Sigmoid colon (tissue), 4 donors: ENCODE measurements around the gene GAB2.

Experiments used
- POLR2A ChIP-seq, 2 donors: fragments of 450-650 bp; IDR thresholded peaks; one replicate each; pipeline ENCODE4 v1.6.1; 2016; ENCODE audit warnings: antibody characterized with exemption in 2 of 2, mild to moderate bottlenecking in 2 of 2, moderate library complexity in 2 of 2
- POLR2AphosphoS5 ChIP-seq, 4 donors: sonication (generic); formaldehyde crosslinking; IDR thresholded peaks; one replicate each; pipeline ENCODE4 v1.6.1; 2017; ENCODE audit warnings: antibody characterized with exemption in 4 of 4
- TF ChIP-seq, protein P1 (sequence below), 4 experiments: fragments of 450-650 bp in 3 of 4; fragments of 200-600 bp in 1 of 4; IDR thresholded peaks; one replicate each; pipeline ENCODE4 v1.5.1; 2016 to 2019; ENCODE audit warnings: antibody characterized with exemption in 4 of 4, mild to moderate bottlenecking in 3 of 4, moderate library complexity in 2 of 4

DNA sequence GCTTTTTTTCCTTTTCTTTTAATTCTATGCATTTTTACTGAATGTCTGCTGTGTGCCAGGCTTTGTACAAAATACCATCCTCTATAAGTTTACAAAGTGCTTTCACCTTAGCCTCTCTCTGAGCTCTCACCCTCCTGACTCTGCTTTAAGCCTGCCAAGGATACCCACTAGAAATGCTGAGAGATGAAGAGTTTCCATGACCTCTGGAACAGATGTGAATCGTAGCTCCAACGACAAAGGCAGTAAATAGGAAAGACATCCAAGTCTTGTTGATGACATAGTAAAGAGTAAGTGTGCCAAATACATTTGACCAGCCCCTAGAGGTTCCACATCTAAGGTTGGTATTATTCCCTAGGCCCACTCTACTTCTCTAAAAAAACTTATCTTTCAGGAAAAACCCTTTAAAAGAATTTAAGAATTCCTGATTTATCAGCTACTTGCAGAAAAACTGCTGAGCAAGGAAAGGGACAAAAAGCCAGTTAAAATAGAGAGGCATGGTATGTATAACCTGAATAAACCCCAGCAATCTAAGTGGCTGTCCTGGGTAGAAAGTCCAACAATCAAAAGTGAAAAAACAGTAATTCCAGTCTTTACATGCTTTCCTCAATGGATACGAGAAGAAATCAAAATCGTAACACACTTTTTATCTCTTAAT lies 45.4 kb downstream of the GAB2 start:
- TF ChIP-seq, protein P1, sequence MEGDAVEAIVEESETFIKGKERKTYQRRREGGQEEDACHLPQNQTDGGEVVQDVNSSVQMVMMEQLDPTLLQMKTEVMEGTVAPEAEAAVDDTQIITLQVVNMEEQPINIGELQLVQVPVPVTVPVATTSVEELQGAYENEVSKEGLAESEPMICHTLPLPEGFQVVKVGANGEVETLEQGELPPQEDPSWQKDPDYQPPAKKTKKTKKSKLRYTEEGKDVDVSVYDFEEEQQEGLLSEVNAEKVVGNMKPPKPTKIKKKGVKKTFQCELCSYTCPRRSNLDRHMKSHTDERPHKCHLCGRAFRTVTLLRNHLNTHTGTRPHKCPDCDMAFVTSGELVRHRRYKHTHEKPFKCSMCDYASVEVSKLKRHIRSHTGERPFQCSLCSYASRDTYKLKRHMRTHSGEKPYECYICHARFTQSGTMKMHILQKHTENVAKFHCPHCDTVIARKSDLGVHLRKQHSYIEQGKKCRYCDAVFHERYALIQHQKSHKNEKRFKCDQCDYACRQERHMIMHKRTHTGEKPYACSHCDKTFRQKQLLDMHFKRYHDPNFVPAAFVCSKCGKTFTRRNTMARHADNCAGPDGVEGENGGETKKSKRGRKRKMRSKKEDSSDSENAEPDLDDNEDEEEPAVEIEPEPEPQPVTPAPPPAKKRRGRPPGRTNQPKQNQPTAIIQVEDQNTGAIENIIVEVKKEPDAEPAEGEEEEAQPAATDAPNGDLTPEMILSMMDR (IDR thresholded peaks at IDR 0.05), result no peak
- no peak for TF ChIP-seq POLR2AphosphoS5 (IDR thresholded peaks at IDR 0.05)
- TF ChIP-seq POLR2A (IDR thresholded peaks at IDR 0.05), result no peak
